ENCODE measurements around the gene TMEM269.

Gene TMEM269

GRCh38 chr1:42756956-42757891 lies 27.6 kb upstream of the TMEM269 start:
- in situ Hi-C loops (cut with MboI; ENCODE audit: low sequenced_read_pairs, unreplicated experiment), result no loop called here
- DNase-seq (ENCODE audit: low spot score), result peak; percentile 73
- TF ChIP-seq, protein P1, sequence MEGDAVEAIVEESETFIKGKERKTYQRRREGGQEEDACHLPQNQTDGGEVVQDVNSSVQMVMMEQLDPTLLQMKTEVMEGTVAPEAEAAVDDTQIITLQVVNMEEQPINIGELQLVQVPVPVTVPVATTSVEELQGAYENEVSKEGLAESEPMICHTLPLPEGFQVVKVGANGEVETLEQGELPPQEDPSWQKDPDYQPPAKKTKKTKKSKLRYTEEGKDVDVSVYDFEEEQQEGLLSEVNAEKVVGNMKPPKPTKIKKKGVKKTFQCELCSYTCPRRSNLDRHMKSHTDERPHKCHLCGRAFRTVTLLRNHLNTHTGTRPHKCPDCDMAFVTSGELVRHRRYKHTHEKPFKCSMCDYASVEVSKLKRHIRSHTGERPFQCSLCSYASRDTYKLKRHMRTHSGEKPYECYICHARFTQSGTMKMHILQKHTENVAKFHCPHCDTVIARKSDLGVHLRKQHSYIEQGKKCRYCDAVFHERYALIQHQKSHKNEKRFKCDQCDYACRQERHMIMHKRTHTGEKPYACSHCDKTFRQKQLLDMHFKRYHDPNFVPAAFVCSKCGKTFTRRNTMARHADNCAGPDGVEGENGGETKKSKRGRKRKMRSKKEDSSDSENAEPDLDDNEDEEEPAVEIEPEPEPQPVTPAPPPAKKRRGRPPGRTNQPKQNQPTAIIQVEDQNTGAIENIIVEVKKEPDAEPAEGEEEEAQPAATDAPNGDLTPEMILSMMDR (IDR thresholded peaks at IDR 0.05; ENCODE audit: borderline replicate concordance, control extremely low read depth, extremely low read depth, insufficient read depth, missing control alignments), result peak; percentile 52

DNA sequence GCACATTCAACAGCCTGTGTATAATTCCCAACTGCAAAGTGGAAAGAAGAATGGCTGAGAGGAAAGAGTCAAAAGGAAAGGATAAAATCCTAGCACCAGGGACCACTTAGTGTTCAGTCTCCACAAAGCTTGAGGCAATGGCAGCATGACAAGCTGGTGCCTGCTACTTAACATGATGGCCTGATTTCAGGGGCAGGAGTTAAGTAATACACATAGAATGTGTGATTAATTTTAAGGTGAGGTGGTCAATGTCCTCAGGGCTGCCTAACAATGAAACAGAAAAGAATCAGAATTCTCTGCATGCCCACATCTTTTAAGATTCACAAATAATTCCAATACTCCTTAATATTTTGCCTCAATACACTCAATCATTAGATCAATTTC lies 26.9 kb upstream of the TMEM269 start:
- TF ChIP-seq, protein P1 (IDR thresholded peaks at IDR 0.05; ENCODE audit: borderline replicate concordance, control extremely low read depth, extremely low read depth, insufficient read depth, missing control alignments), result no peak
- in situ Hi-C loops (cut with MboI; ENCODE audit: low sequenced_read_pairs, unreplicated experiment), result no loop called here
- no peak for DNase-seq (ENCODE audit: low spot score)

DNA sequence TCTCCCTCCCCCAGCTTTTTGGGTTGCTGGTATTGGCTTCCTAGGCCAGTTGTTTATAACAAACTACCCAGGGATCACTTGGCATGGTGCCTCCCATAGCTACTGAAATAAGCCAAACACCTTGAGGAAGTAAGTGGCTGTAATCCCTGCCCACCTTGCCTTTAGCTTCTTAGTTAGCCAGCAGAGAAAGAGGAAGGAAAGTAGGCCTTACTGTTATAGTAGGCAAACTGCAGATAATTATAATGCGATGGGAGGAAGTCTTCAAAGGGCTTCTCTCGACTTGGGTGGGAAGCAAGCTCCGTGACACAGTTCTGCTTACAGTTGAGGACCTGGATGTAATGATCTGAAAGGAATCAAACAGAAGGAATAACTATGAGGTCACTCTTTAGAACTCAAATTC lies 26.1 kb upstream of the TMEM269 start:
- no peak for DNase-seq (ENCODE audit: low spot score)
- in situ Hi-C loops (cut with MboI; ENCODE audit: low sequenced_read_pairs, unreplicated experiment), result no loop called here
- TF ChIP-seq, protein P1 (IDR thresholded peaks at IDR 0.05; ENCODE audit: borderline replicate concordance, control extremely low read depth, extremely low read depth, insufficient read depth, missing control alignments), result no peak

DNA sequence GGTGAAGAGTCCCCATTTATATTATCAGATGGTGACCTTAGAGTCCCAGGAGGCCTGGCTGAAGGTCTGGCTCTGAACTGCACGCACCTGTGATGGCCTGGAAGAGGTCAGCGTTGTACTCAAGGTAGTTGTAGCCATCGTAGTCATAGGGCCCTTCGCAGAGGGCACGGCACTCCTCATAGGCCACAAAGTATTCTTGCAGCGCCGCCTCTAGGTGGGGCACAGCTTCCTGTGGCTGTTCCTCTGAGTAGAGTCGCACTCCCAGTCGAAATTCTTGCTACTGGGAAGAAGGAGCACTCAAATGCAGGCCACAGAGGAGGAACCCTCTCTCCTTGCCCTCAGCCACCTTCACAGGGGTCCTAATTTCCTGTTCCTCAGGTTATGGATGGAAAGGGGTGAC lies 25.7 kb upstream of the TMEM269 start:
- DNase-seq (ENCODE audit: low spot score), result no peak

GRCh38 chr1:42761567-42761966 lies 23.2 kb upstream of the TMEM269 start:
- in situ Hi-C loops (cut with MboI; ENCODE audit: low sequenced_read_pairs, unreplicated experiment), result no loop called here
- DNase-seq (ENCODE audit: low spot score), result no peak
- TF ChIP-seq, protein P1 (IDR thresholded peaks at IDR 0.05; ENCODE audit: borderline replicate concordance, control extremely low read depth, extremely low read depth, insufficient read depth, missing control alignments), result no peak

More for the DNA sequence above, 25.7 kb upstream of the TMEM269 start:
- TF ChIP-seq, protein P1 (IDR thresholded peaks at IDR 0.05; ENCODE audit: borderline replicate concordance, control extremely low read depth, extremely low read depth, insufficient read depth, missing control alignments), result no peak
- in situ Hi-C loops (cut with MboI; ENCODE audit: low sequenced_read_pairs, unreplicated experiment), result no loop called here

DNA sequence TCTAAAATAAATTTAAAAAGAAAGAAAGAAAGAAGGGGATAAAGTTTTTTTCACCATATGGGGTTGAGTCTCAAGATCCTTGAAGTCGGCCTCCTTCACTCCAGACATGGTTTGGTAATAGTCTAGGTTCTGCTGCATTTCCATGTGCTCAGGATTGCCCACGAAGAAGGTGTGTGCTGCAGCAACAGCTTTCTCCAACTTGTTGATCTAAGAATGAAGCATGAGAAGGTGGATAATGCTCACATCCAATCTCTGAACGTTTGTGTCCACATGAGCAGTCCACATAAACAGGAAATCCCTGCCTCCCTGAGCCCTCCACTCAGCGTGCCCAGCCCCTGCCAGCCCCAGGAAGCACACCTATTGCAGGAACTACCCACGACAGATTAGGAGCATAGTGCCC lies 22.5 kb upstream of the TMEM269 start:
- TF ChIP-seq, protein P1 (IDR thresholded peaks at IDR 0.05; ENCODE audit: borderline replicate concordance, control extremely low read depth, extremely low read depth, insufficient read depth, missing control alignments), result no peak
- DNase-seq (ENCODE audit: low spot score), result no peak
- in situ Hi-C loops (cut with MboI; ENCODE audit: low sequenced_read_pairs, unreplicated experiment), result no loop called here

Data from GM13976 (cell line).